ENCODE measurements around the gene ADAM15.

ADAM15 gene

GRCh38 chr1:155075535-155075934, 24.4 kb downstream of the ADAM15 start:
- in situ Hi-C loops (cut with MboI; ENCODE audit: low sequenced_read_pairs, unreplicated experiment): no loop called here
- DNase-seq (ENCODE audit: low spot score): no peak
- TF ChIP-seq CTCF (IDR thresholded peaks at IDR 0.05; ENCODE audit: borderline replicate concordance, control extremely low read depth, extremely low read depth, insufficient read depth, missing control alignments): no peak

GRCh38 chr1:155076371-155076770, 25.3 kb downstream of the ADAM15 start:
- no peak for TF ChIP-seq CTCF (IDR thresholded peaks at IDR 0.05; ENCODE audit: borderline replicate concordance, control extremely low read depth, extremely low read depth, insufficient read depth, missing control alignments)
- no peak for DNase-seq (ENCODE audit: low spot score)
- in situ Hi-C loops (cut with MboI; ENCODE audit: low sequenced_read_pairs, unreplicated experiment): no loop called here

GRCh38 chr1:155077346-155077745, 26.2 kb downstream of the ADAM15 start:
- in situ Hi-C loops (cut with MboI; ENCODE audit: low sequenced_read_pairs, unreplicated experiment): no loop called here
- TF ChIP-seq CTCF (IDR thresholded peaks at IDR 0.05; ENCODE audit: borderline replicate concordance, control extremely low read depth, extremely low read depth, insufficient read depth, missing control alignments): no peak
- no peak for DNase-seq (ENCODE audit: low spot score)

GRCh38 chr1:155077758-155078445, 26.8 kb downstream of the ADAM15 start:
- no peak for TF ChIP-seq CTCF (IDR thresholded peaks at IDR 0.05; ENCODE audit: borderline replicate concordance, control extremely low read depth, extremely low read depth, insufficient read depth, missing control alignments)
- DNase-seq (ENCODE audit: low spot score): no peak
- in situ Hi-C loops (cut with MboI; ENCODE audit: low sequenced_read_pairs, unreplicated experiment): no loop called here

- DNase-seq (ENCODE audit: low spot score): peak; percentile 91
- TF ChIP-seq CTCF (IDR thresholded peaks at IDR 0.05; ENCODE audit: borderline replicate concordance, control extremely low read depth, extremely low read depth, insufficient read depth, missing control alignments): no peak
- in situ Hi-C loops (cut with MboI; ENCODE audit: low sequenced_read_pairs, unreplicated experiment): no loop called here
Observed at GRCh38 chr1:155078469-155079209, 27.5 kb downstream of the ADAM15 start, which contains the start of gene EFNA3. EFNA3 (plus strand) TSS chr1:155078837; CDS start chr1:155078942, 105 bp downstream.

- TF ChIP-seq CTCF (IDR thresholded peaks at IDR 0.05; ENCODE audit: borderline replicate concordance, control extremely low read depth, extremely low read depth, insufficient read depth, missing control alignments): no peak
- in situ Hi-C loops (cut with MboI; ENCODE audit: low sequenced_read_pairs, unreplicated experiment): no loop called here
- DNase-seq (ENCODE audit: low spot score): no peak
Observed at GRCh38 chr1:155079210-155079486, 28.0 kb downstream of the ADAM15 start.

Measured in GM13976 (cell line).